NCI-H345 treated with DMSO at 0.1 percent for 48 hours (cell line): Measurements from ENCODE around the gene MXD1.

Experiments used
- DNase-seq: peaks from one replicate; lab custom pipeline; 2025; ENCODE audit not compliant: unreplicated experiment; lab: John Stamatoyannopoulos, UW

MXD1 gene

GRCh38 chr2:69933254-69933828, 18.4 kb downstream of the MXD1 start:
- no peak for DNase-seq

GRCh38 chr2:69933839-69934613, 19.1 kb downstream of the MXD1 start:
- no peak for DNase-seq

- no peak for DNase-seq
Measured at GRCh38 chr2:69934614-69934908, 19.7 kb downstream of the MXD1 start.

GRCh38 chr2:69935011-69935410, 20.1 kb downstream of the MXD1 start:
- no peak for DNase-seq

GRCh38 chr2:69936906-69937305, 22.0 kb downstream of the MXD1 start:
- no peak for DNase-seq

GRCh38 chr2:69937968-69938367, 23.1 kb downstream of the MXD1 start:
- DNase-seq, result no peak

GRCh38 chr2:69939722-69940121, 24.8 kb downstream of the MXD1 start:
- DNase-seq, result no peak

GRCh38 chr2:69940691-69941090, 25.8 kb downstream of the MXD1 start:
- no peak for DNase-seq

GRCh38 chr2:69943000-69943842, 28.3 kb downstream of the MXD1 start:
- no peak for DNase-seq

GRCh38 chr2:69943843-69944525, 29.1 kb downstream of the MXD1 start:
- no peak for DNase-seq

- no peak for DNase-seq
Measured at GRCh38 chr2:69944756-69945155, 29.8 kb downstream of the MXD1 start.

- no peak for DNase-seq
Measured at GRCh38 chr2:69945441-69945840, 30.5 kb downstream of the MXD1 start.

- DNase-seq, result no peak
Measured at GRCh38 chr2:69945941-69946340, 31.0 kb downstream of the MXD1 start.

- no peak for DNase-seq
Measured at GRCh38 chr2:69946351-69947324, 31.7 kb downstream of the MXD1 start.

GRCh38 chr2:69947325-69947931, 32.5 kb downstream of the MXD1 start:
- no peak for DNase-seq

- no peak for DNase-seq
Measured at GRCh38 chr2:69948032-69948962, 33.4 kb downstream of the MXD1 start.

- DNase-seq, result no peak
Measured at GRCh38 chr2:69948963-69949645, 34.2 kb downstream of the MXD1 start.

GRCh38 chr2:69950241-69950640, 35.3 kb downstream of the MXD1 start:
- no peak for DNase-seq
